GM19395 (cell line): ENCODE measurements around the gene SHLD2.
"Not testable (repeated sequence)": the region's sequence is repeated elsewhere in the genome, so short reads cannot be mapped to it uniquely, and the experiment has no call there.

ENCODE experiments used
- ATAC-seq: cut with Tn5 transposase; IDR thresholded peaks from one replicate; pipeline ENCODE4 v1.9.1; 2021; ENCODE audit warnings: mild to moderate bottlenecking, moderate library complexity; ENCODE audit not compliant: unreplicated experiment

SHLD2 gene

GRCh38 chr10:87094373-87095235 lies at the start of gene SHLD2, which contains the start of gene GLUD1:
Gene SHLD2 (plus strand): TSS chr10:87095206. CDS start chr10:87151355, 56,149 bp downstream.
Gene GLUD1 (minus strand): TSS chr10:87094843. CDS start chr10:87094769, 74 bp downstream.
- ATAC-seq = peak; percentile 57

- ATAC-seq = no peak
These were observed 49.5 kb upstream of the SHLD2 start for GRCh38 chr10:87045434-87045938.

GRCh38 chr10:87053111-87053510 lies 41.9 kb upstream of the SHLD2 start:
- no peak for ATAC-seq

- no peak for ATAC-seq
These were observed 41.3 kb upstream of the SHLD2 start for GRCh38 chr10:87053577-87054181.

- ATAC-seq = no peak
These were observed 40.4 kb upstream of the SHLD2 start for GRCh38 chr10:87054373-87055295.

GRCh38 chr10:87058171-87058570 lies 36.8 kb upstream of the SHLD2 start:
- ATAC-seq = no peak

- ATAC-seq = no peak
These were observed 35.6 kb upstream of the SHLD2 start for GRCh38 chr10:87059401-87059800.

GRCh38 chr10:87060280-87060928 lies 34.6 kb upstream of the SHLD2 start:
- no peak for ATAC-seq

- ATAC-seq = no peak
These were observed 30.4 kb upstream of the SHLD2 start for GRCh38 chr10:87064651-87065050.

- ATAC-seq = no peak
These were observed 28.8 kb upstream of the SHLD2 start for GRCh38 chr10:87066178-87066577.

GRCh38 chr10:87066865-87067264 lies 28.1 kb upstream of the SHLD2 start:
- ATAC-seq = no peak

- no peak for ATAC-seq
These were observed 26.7 kb upstream of the SHLD2 start for GRCh38 chr10:87068281-87068680.

GRCh38 chr10:87072449-87072848 lies 22.6 kb upstream of the SHLD2 start:
- ATAC-seq = no peak

GRCh38 chr10:87076421-87076820 lies 18.6 kb upstream of the SHLD2 start:
- ATAC-seq = not testable (repeated sequence)

GRCh38 chr10:87079106-87079836 lies 15.7 kb upstream of the SHLD2 start:
- ATAC-seq = no peak

GRCh38 chr10:87080621-87081020 lies 14.4 kb upstream of the SHLD2 start:
- ATAC-seq = not testable (repeated sequence)

GRCh38 chr10:87081574-87081973 lies 13.4 kb upstream of the SHLD2 start:
- ATAC-seq = not testable (repeated sequence)

GRCh38 chr10:87082219-87082618 lies 12.8 kb upstream of the SHLD2 start:
- not testable (repeated sequence) for ATAC-seq

- ATAC-seq = peak; percentile 47
These were observed 11.3 kb upstream of the SHLD2 start for GRCh38 chr10:87083576-87084290.
